RPMI7951 (cell line): ENCODE measurements around the gene IFNA16. TPM values are rescaled to one million over a fixed set of nuclear protein-coding genes. Genes with fewer than 3 reads are reported as not detected.
"Not testable (repeated sequence)": the region's sequence is repeated elsewhere in the genome, so short reads cannot be mapped to it uniquely, and the experiment has no call there.

Experiments used
- DNase-seq: peaks from one replicate; pipeline ENCODE4 v3.0.0-alpha.2; 2012; ENCODE audit warnings: low read depth
- total RNA-seq: library from RNA; depleted of rRNA; stranded (reverse); fragments of >200 nt; shearing (Covaris generic); gene quantifications from 2 replicates; pipeline ENCODE4 v1.2.3, GENCODE V29; 2014; rRNA removed

IFNA16 gene
- total RNA-seq, 1 experiment from 2014 or later = not detected

GRCh38 chr9:21202105-21202504 lies 15.0 kb downstream of the IFNA16 start, which contains the start of gene IFNA7:
Gene IFNA7, minus strand, starts transcription at chr9:21202205. Its CDS starts 40 bp downstream, at chr9:21202165.
- not testable (repeated sequence) for DNase-seq

DNA sequence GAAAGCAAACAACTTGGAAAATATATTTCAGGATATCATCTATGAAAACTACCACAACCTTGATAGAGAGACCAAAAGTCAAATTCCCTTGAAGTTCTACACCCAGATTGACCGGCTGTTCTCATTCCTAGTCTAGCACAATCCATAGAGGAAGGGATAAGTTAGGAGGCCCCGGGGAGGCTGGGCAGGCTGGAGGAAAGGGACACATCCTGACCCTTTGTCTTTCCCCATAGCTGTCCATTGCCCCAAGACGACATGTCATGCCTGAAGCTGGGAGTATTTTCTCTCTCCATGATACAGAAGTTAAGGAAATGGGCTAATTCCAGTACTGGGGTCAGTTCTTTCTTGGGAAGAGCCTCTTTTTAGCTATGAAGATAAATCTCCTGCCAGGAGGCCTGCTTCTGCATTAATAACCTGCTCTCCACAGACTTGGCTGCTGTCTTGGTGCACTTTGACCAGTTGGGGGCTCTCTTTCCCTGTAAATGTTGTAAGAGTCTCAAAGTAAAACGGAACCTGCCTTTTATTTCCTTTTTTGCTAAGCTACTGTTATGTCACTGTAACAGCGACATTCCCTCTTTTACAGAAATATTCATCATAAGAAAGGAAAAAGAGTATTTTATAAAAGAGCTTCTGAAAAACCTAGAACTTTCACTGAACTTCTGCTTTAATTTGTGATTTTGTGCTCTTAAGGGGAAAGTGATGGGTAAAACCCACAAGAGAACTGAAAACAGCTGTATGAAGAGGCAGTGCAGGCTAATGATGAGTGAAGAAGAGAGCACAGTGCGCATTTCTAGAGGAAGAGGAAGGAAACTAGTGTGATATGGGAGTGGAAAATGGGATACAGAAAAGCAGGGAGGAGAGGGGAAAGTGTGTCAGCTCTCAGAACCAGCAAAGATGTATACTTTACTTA lies 22.0 kb downstream of the IFNA16 start:
- peak; percentile 12 for DNase-seq

GRCh38 chr9:21187487-21187886 lies 29.6 kb downstream of the IFNA16 start, which contains the start of gene IFNA4:
Gene IFNA4, minus strand, starts transcription at chr9:21187587. Its CDS starts 56 bp downstream, at chr9:21187531.
- DNase-seq = not testable (repeated sequence)

DNA sequence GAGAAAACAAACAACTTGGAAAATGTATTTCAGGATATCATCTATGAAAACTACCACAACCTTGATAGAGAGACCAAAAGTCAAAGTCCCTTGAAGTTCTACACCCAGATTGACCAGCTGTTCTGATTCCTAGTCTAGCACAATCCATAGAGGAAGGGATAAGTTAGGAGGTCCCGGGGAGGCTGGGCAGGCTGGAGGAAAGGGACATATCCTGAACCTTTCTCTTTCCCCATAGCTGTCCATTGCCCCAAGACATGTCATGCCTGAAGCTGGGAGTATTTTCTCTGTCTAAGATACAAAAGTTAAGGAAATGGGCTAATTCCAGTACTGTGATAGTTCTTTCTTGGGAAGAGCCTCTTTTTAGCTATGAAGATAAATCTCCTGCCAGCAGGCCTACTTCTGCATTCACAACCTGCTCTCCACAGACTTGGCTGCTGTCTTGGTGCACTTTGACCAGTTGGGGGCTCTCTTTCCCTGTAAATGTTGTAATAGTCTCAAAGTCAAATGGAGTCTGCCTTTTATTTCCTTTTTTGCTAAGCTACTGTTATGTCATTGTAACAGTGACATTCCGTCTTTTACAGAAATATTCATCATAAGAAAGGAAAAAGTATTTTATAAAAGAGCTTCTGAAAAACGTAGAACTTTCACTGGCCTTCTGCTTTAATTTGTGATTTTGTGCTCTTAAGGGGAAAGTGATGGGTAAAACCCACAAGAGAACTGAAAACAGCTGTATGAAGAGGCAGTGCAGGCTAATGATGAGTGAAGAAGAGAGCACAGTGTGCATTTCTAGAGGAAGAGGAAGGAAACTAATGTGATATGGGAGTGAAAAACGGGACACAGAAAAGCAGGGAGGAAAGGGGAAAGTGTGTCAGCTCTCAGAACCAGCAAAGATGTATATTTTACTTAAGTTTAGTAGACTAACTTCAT lies 34.0 kb downstream of the IFNA16 start:
- DNase-seq = peak; percentile 15

DNA sequence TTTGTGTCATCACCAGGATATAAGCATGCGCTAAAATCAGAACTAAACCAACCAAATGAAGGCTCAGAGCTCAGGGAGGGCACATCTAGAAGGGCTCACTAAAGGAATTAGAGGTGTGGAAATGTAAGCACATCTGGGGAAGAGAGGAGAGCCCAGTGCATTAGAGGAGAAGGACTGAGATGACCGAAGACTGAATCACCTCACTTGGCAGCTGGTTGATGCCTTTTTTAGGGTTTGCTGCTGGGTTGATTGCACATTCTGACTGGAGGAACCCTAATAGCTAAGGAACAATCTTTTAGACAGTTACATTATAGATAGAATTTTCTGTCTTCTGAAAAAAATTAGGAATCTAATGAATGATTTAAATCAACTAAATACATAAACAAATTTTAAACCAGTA lies 42.4 kb downstream of the IFNA16 start:
- peak; percentile 3 for DNase-seq

DNA sequence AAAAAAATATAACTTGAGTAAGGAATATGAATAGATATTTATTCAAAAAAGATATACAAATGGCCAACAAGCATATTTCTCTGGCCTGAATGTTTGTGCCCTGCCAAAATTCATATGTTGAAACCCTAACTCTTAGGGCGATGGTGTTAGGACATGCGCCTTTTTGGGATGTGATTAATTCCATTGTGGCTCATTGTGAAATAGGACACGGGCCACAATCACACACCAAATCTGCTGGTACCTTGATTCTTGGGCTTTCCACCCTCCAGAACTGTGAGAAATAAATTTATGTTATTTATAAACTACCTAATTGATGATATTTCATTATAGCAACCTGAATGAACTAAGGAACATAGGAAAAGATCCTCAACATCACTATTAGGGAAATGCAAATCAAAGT lies 45.0 kb downstream of the IFNA16 start:
- no peak for DNase-seq

- no peak for DNase-seq
Measured at GRCh38 chr9:21171351-21171750, 45.8 kb downstream of the IFNA16 start.

- not testable (repeated sequence) for DNase-seq
Measured at GRCh38 chr9:21166560-21166959, 50.6 kb downstream of the IFNA16 start, which contains the start of gene IFNA21. Gene IFNA21, minus strand, starts transcription at chr9:21166660. Its CDS starts 48 bp downstream, at chr9:21166612.

Other genes starting within 250 kb of the IFNA16 start
- under 0.01 and 0.24 TPM in 2 replicates for gene HACD4, start 185.7 kb downstream of the IFNA16 start, total RNA-seq
- gene IFNB1, start 139.4 kb downstream of the IFNA16 start, total RNA-seq = not detected in 2 replicates
- not detected in 2 replicates for gene IFNW1, start 75.5 kb downstream of the IFNA16 start, total RNA-seq
- not detected in 2 replicates for gene IFNA21, start 50.7 kb downstream of the IFNA16 start, total RNA-seq
- gene IFNA4, start 29.7 kb downstream of the IFNA16 start, total RNA-seq = not detected in 2 replicates
- not detected in 2 replicates for gene IFNA7, start 15.1 kb downstream of the IFNA16 start, total RNA-seq
- gene IFNA10, start 10.2 kb downstream of the IFNA16 start, total RNA-seq = not detected in 2 replicates
- not detected in 2 replicates for gene IFNA17, start 10.9 kb upstream of the IFNA16 start, total RNA-seq
- gene IFNA14, start 22.7 kb upstream of the IFNA16 start, total RNA-seq = not detected in 2 replicates
- gene IFNA5, start 88.0 kb upstream of the IFNA16 start, total RNA-seq = not detected in 2 replicates
- 19.6 and 22.3 TPM in 2 replicates for gene KLHL9, start 118.1 kb upstream of the IFNA16 start, total RNA-seq
- not detected in 2 replicates for gene IFNA6, start 133.6 kb upstream of the IFNA16 start, total RNA-seq
- gene IFNA13, start 150.7 kb upstream of the IFNA16 start, total RNA-seq = not detected in 2 replicates
- gene IFNA2, start 168.1 kb upstream of the IFNA16 start, total RNA-seq = not detected in 2 replicates
- not detected in 2 replicates for gene IFNA8, start 191.8 kb upstream of the IFNA16 start, total RNA-seq
- gene IFNA1, start 223.1 kb upstream of the IFNA16 start, total RNA-seq = not detected in 2 replicates